ENCODE results near the gene EML6.

The EML6 gene

DNA sequence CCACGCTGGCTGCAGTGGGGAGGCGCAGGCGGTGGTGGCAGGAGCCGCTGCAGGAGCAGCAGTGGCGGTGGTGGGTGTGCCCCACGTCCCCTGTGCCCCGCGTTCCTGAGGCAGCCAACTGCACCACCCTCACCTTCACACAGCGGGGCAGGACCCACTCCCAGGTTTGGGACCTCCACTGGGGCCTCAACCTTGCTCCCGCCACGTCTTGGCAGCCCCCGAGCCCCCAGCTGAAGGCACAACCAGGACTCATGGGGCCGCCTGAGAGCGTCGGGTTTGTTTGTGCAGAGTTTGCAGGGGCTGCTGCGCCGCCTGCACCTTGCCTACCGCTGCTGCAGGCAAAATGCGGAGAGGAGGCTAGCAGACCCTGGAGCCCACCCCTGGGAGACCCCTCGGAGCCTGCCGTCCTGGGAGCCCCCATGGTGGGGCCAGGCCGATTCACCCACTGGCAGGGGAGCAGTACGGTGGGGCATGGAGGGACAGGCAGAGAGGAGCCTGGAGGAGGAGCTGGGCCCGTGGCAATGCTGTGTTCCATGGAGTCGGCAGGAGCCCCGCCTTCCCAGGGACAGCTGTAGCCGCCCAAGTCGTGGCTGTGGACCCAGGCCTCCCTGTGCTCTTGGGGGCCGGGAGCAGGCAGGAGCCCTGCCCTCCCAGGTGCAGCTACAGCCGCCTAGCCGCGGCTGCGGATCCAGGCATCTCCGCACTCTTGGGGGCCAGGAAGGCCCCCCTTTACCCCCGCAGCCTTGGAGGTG is 14.7 kb upstream of the EML6 start:
- DNase-seq: peak; percentile 10

GRCh38 chr2:54709336-54709809 is 14.1 kb upstream of the EML6 start:
- no peak for DNase-seq

GRCh38 chr2:54710216-54710615 is 13.2 kb upstream of the EML6 start:
- no peak for DNase-seq

DNA sequence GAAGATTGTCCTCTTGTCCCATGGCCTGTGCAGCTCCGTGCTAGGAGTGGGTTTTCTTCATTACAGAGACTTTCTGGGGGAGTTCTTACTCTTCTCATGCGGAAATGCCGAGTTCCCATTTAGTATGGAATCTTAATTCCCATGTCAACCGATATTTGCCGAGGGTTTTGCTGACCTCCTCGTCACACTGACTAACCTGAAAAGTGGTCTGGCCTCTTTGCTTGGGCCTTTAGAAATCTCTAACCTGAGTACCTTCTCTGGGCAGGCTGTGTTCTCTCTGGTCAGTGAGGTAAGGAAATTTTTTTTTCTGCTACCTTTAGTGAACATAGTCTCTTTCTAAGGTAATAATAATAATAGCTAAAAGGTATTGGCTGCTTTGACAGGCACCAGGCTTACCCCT is 10.9 kb upstream of the EML6 start:
- no peak for DNase-seq

DNA sequence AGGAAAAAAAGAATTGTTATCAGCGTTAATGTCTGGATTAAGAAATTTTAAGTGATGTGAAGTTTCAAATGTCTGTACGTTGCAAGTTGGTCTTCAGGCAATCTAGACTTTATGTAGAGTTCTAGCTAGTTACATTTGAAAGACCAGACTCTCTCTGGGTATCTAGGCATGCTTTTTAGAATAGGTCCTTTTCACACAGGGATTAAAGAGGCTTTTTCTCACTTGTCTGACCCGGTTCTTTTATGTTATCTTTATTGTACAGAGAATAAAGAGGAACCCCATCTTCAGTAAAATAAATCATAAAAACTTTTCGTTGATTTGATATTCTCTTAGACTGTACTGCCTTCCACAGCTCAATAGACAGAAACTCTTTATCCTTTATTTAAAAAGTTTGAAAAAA is 8.5 kb upstream of the EML6 start:
- DNase-seq: no peak

DNA sequence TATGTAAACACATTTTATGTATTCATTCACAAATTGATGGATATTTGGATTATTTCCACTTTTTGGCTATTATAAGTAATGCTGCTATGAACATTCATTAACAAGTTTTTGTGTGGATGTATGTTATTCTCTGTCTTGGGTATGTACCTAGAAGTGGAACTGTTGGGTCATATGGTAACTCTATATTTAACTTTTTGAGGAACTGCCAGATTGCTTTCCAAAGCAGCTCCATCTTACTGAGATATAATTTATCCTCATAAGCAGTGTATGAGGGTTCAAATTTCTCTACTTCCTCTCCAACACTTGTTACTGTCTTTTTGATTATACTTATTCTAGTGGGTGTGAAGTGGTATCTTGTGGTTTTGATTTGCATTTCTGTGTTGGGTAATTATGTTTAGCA is 7.1 kb upstream of the EML6 start:
- no peak for DNase-seq

DNA sequence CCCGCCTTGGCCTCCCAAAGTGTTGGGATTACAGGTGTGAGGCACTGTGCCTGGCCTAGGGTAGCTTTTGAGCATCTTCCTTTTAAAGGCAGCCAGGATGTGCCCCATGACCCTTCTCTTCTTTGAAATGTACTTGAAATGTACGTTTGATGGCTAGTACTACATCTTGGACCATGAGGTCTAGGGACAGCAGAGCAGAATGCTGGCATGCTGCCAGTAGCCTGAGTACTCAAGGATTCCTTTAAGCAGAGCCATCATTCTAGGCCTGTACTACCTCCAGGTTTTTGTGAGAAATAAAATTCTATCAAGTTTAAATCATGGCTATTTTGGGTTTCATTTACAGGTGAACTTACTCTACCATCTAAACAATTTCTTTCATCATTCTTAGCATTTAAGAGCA is 2.9 kb upstream of the EML6 start:
- no peak for DNase-seq

DNA sequence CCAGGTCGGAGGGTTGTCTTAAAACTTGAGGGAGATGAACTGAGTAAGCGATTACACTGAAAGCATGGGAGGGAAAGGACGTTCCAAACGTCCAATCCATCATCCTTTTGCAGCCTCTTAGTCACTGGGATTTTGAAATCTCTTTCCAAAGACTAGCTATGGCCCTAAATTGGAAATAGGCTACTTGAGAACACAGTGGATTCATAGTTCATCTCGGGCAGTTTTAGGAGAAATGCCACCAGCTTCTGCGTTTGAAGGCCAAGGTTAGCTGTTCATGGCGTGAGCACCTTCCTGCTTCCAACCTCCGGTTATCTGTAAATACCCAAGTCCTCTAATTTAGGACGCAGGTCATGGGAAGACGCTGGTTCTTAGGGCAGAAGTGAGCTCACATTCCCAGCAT is 821 bp upstream of the EML6 start:
- DNase-seq: no peak

- no peak for DNase-seq
Measured at GRCh38 chr2:54723996-54724559, 616 bp downstream of the EML6 start.

DNA sequence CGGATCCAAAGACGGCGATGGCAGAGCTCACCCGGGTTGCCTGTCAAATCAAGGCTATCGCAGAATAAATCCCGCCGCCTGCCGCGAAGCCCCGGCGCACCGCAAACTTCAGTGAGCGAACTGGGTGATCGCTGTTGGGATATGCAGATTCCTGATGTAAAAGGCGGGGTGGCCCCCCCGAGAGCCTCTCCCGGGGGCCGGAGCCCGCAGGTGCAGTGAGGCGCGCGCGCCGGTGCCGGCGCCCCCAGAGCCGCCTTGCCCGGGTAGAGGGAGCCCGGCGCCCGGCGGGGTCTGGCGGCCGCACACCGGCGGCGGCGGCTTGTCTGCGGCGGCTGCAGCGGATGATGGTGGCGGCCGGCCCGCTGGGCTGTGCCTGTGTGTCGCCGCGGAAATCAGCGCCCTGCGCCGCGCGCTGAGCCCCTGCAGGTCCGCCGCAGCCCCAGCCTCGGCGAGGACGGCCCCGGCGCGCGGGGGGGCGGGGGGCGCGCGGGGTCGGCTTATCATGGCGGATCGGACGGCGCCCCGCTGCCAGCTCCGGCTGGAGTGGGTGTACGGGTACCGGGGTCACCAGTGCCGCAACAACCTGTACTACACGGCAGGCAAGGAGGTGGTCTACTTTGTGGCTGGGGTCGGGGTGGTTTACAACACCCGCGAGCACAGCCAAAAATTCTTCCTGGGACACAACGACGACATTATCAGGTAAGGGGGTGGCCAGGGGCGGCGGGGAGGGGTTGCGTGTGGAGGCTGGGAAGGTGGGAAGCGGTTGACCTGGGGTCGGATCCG is 1.3 kb downstream of the EML6 start:
- peak; percentile 39 for DNase-seq

DNA sequence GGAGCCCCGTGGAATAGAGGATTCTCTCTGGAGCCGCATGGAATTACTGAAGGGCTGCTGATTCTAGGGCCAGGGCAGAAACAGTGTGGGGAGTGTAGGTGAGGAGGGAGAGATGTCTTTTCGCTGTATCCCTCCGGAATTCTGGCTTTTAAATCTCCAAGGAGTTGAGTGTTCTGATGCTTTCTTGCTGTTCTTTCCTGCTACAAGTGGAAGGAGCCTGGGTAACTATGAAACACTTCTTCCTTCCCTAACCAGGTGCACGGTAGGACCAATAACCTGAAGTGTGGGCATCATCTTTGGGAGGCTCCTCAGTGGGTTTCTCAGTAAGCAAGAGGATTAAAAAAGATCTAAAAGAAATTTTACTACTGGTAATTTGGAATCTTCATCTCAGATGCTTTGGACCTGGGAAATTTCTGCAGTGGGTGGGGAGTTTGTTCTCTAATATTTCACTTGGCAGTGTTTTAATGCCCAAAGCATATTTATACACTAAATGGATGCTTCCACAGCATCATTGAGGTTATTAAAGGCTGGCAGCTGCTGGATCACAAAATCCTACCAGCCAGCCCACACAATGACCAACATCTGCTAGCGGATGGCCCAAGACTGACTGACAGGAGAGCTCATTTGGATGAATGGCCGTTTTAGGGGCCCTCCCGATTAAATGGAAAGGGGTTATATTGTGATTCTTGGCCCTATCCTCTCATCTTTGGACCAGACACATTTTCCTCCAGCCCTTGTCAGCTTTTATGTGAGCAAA is 2.1 kb downstream of the EML6 start:
- no peak for DNase-seq

DNA sequence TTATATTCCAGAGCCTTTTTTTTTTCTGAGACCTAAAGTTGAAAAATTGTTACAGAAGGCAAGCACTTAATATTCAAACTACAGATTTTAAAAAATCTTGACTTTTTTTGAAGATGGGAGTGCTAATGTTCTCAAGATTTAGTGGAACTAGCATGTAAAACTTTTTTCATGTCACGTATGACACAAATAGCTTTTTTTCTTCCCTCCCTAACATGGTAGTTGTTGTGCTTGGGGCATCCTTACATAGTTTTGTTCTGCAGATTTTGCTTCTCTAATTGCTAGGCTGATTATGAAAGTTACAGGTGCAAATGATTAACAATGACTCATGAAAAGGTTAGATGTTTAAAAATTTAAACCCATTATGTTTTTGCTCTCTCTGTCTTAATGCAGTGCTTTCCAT is 3.0 kb downstream of the EML6 start:
- no peak for DNase-seq

DNA sequence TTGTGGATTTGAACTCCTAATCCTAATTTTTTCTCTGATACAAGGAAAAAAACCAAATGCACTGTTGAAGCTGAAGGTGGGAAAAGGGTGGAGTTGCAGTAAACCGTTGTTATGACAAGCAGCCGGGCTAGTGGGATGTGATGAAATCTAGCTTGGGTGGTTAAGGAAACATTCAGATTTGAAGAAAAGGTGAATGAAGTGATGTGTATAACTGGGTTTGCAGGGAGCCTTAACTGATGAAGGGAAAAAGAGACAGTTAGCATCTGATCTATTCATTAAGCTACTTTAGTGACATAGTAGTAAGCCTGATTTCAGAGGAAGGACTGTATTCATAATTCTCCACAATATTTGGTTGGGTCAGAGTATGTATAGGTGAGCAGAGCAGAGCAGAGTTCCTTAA is 3.5 kb downstream of the EML6 start:
- DNase-seq: no peak

- no peak for DNase-seq
Measured at GRCh38 chr2:54728669-54729120, 5.2 kb downstream of the EML6 start.

DNA sequence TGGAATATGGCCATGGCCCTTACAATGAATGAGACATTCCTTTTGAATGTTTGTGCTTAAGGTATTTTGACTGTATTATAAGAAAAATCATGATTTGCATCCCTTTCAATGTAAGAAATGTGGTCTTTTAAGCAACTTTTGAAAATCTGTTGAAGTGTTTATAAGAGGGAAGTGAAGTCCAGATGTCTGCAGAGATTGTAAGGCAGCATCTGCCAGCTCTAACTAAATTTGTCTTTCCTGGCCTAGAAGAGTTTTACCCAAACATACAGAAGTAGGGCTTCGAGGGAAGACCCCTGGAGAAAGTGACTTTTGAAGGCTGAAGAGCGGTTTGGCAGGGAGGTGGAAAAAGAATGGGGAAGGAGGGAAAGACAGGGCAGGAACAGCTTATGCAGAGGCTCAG is 12.2 kb downstream of the EML6 start:
- DNase-seq: no peak

GRCh38 chr2:54738281-54738680 is 14.8 kb downstream of the EML6 start:
- no peak for DNase-seq

DNA sequence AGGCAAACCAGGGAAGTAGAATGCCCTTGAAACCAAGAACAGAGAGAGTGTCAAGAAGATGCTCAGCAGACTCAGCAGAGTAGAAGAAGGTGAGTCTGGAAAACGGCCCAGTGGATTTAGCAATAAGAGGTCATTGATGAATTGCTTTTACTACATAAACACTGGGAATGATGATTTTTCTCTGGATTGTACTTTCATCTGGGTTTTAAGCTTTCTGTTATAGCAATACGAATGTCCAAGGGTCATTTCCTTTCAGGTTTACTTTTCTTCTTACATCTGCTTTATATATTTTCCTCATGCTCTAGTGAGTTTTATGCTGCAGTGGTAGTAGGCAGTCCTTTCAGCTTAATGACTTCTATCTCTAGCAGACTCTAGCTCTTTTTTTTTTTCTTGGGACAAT is 16.9 kb downstream of the EML6 start:
- DNase-seq: no peak

- no peak for DNase-seq
Measured at GRCh38 chr2:54741250-54741649, 17.8 kb downstream of the EML6 start.

DNA sequence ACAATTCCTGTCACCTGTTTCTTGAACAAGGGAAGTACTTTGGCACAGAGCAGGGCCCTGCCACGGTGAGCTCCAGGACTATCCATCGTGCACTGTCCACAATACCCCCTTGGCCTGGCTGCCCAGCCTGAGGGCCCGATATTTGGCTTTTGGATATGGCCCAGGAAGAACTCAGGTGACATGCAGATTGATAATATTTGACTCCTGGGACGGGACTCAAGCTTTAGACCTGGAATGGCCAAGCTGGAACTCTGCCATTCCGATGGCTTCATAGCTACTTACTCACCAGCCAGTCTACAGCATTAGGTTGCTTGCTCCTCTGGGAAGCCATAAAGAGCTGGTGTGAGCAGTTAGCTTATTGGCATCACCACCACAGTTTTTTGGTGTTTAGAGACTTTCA is 26.6 kb downstream of the EML6 start:
- DNase-seq: no peak

GRCh38 chr2:54752439-54752838 is 29.0 kb downstream of the EML6 start:
- no peak for DNase-seq

DNA sequence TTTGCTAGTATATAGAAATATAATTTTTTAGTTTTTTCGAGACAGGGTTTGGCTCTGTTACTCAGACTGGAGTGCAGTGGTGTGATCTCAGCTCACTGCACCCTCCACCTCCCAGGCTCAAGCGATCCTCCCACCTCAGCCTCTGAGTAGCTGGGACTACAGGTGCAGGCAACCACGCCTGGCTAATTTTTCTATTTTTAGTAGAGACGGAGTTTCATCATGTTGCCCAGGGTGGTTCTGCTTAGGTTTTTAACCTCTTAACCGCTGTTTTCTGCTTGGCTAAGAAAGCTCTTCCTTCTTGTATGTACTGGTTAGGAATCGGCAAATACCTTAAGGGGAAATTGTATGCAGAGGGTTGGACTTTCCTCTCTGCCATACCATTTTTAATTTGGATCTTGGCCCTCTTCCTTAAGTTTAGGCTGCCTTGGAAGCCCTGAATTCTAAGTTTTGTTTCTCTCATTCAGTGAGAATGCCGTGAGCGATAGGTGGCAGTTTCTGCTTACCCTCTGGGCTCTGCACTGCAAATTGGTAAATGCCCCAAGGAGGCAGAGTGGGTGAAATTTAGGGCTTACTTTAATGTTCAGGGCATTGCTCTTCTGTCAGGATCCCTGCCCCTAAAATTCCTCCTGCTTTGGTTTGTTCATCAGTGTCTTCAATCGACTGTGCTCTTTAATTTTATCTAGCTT is 32.3 kb downstream of the EML6 start:
- DNase-seq: no peak

DNA sequence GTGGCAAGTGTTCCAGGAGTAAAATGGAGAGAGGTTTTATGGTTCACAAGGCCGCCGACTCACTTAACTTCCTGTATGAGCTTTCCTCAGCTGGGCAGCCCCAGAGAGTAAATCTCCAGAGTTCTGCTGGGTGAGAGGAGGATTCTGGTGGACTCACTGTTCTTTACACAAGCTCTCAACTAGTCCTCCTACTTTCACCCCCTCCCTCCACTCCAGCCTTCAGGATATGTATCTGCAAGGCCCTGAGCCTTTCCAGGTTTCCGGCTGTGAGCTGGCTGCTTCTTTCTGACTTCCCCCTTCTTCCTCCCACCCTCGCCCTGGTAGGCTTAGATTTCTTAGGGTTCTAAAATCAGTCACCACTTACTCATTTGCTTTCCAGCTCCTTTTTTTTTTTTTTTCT is 34.0 kb downstream of the EML6 start:
- DNase-seq: no peak

DNA sequence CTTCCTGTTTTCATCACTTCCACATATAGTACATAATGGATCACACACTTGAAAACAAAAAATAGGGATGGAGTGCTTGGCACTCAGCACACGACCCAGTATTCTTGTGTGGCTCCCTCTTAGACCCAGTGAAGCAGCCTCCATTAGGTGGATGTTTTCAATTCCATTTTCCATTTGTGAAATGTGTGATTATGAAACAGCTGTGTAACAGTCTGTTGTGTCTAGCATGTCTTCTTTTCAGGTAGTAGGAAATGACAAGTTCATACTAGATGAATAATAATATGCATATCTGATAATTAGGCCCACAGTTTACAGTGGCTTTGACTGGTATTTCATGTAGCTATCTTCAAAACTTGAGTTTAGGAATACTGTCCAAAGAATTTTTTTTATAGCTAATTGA is 35.5 kb downstream of the EML6 start:
- no peak for DNase-seq

Data from CD4-positive, alpha-beta T cell treated with Interleukin-6 for 4 hours (primary cell).